ENCODE results near the gene RWDD2A.
A peak's percentile ranks its signal among the peaks of the same experiment; 100 is the strongest.

RWDD2A gene

GRCh38 chr6:83199173-83199862 is 6.2 kb downstream of the RWDD2A start:
- DNase-seq (ENCODE audit: low spot score): no peak

GRCh38 chr6:83199863-83200225 is 6.7 kb downstream of the RWDD2A start:
- DNase-seq (ENCODE audit: low spot score): no peak

GRCh38 chr6:83202031-83202430 is 8.9 kb downstream of the RWDD2A start:
- DNase-seq (ENCODE audit: low spot score): no peak

GRCh38 chr6:83215131-83216047 is 22.2 kb downstream of the RWDD2A start:
- peak; percentile 50 for DNase-seq (ENCODE audit: low spot score)

GRCh38 chr6:83216806-83217205 is 23.6 kb downstream of the RWDD2A start:
- DNase-seq (ENCODE audit: low spot score): no peak

- DNase-seq (ENCODE audit: low spot score): no peak
Measured at GRCh38 chr6:83218646-83219045, 25.5 kb downstream of the RWDD2A start.

GRCh38 chr6:83220121-83220520 is 27.0 kb downstream of the RWDD2A start:
- DNase-seq (ENCODE audit: low spot score): no peak

GRCh38 chr6:83221276-83221675 is 28.1 kb downstream of the RWDD2A start:
- DNase-seq (ENCODE audit: low spot score): no peak

- DNase-seq (ENCODE audit: low spot score): peak; percentile 19
Measured at GRCh38 chr6:83221889-83222479, 28.8 kb downstream of the RWDD2A start.

- no peak for DNase-seq (ENCODE audit: low spot score)
Measured at GRCh38 chr6:83226517-83226916, 33.4 kb downstream of the RWDD2A start.

GRCh38 chr6:83231146-83231545 is 38.0 kb downstream of the RWDD2A start:
- no peak for DNase-seq (ENCODE audit: low spot score)

- no peak for DNase-seq (ENCODE audit: low spot score)
Measured at GRCh38 chr6:83247471-83247870, 54.3 kb downstream of the RWDD2A start.
